Thyroid gland (tissue), 4 donors: ENCODE data around the gene PKIG. TPM values are rescaled to one million over a fixed set of nuclear protein-coding genes. Genes with fewer than 3 reads are reported as not detected.

Experiments used
- DNase-seq, 2 donors: peaks; one replicate each; pipeline ENCODE4 v3.0.0-alpha.2; 2019
- H3K27ac ChIP-seq, 3 donors: fragments of 200-600 bp; sonication (generic); 1 replicate in 2 of 3; 2 replicates in 1 of 3; pipeline ENCODE4 v1.5.1; 2016 to 2019; ENCODE audit warnings: mild to moderate bottlenecking in 1 of 3, moderate library complexity in 1 of 3
- H3K27me3 ChIP-seq: fragments of 200-600 bp; sonication (generic); one replicate; pipeline ENCODE4 v1.5.1; 2019
- H3K36me3 ChIP-seq, 2 donors: fragments of 200-600 bp; sonication (generic); one replicate each; pipeline ENCODE4 v1.5.1; 2016 to 2019
- H3K4me1 ChIP-seq, 2 donors: fragments of 200-600 bp; sonication (generic); one replicate each; pipeline ENCODE4 v1.5.1; 2017 to 2019
- H3K4me3 ChIP-seq, 3 donors: fragments of 200-600 bp; sonication (generic); replicated peaks in 1 of 3; 1 replicate in 2 of 3; 2 replicates in 1 of 3; pipeline ENCODE4 v1.5.1; 2016; ENCODE audit warnings: mild to moderate bottlenecking in 1 of 3
- H3K9me3 ChIP-seq: fragments of 200-600 bp; sonication (generic); one replicate; pipeline ENCODE4 v1.5.1; 2017
- POLR2A ChIP-seq, 2 donors: fragments of 450-650 bp; IDR thresholded peaks; one replicate each; pipeline ENCODE4 v1.6.1; 2017; ENCODE audit warnings: antibody characterized with exemption in 2 of 2, mild to moderate bottlenecking in 2 of 2, moderate library complexity in 1 of 2
- WGBS, 2 donors: methylation state at CpG; one replicate each; pipeline ENCODE4 v1.1.5; 2017; 5-methylcytosine and 5-hydroxymethylcytosine counted together
- intact Hi-C: fragments of 100-400 bp; cut with DNase I; formaldehyde crosslinking; loops from one replicate; pipeline ENCODE4 v1.15.1; 2023
- total RNA-seq, 4 donors: library from RNA; depleted of rRNA; stranded (reverse); fragments of >200 nt; gene quantifications; one replicate each; pipeline ENCODE4 v1.2.3, GENCODE V29; 2016
- TF ChIP-seq, protein P1 (sequence below), 6 experiments: fragments of 200-600 bp in 3 of 6; fragments of 450-650 bp in 3 of 6; sonication (generic) in 3 of 6; IDR thresholded peaks; one replicate each; pipeline ENCODE4 v1.5.1; 2016 to 2019; ENCODE audit warnings: antibody characterized with exemption in 6 of 6, mild to moderate bottlenecking in 2 of 6, inconsistent platforms in 1 of 6, moderate library complexity in 1 of 6

The PKIG gene
- total RNA-seq, 4 donors from 2014 or later: 108 to 145 (median 111) TPM

DNA sequence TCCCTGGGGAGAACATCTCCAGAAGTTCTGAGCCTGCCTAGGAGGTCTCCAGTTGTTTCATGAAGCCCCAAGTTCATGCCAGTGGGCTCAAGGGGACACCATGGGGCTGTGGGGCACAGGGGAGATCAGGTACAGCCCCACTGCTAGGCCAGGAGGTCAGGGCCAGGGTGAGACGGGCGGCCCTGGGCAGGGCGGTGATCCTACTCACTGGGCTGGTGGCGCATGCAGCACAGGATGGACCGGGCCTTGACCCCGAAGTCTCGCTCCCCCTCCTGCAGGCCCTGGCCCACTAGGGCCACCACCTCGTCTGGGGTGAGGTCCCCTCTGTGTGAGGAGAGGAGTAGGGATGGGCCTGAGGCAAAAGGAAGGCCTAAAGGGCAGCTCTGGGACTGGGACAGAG lies 43.0 kb downstream of the PKIG start:
- no peaks in the 10 kb centered on the region for H3K4me1 ChIP-seq
- DNase-seq: no peak
- peaks cover 0 to 10% of the 10 kb centered on the region in 2 donors for H3K36me3 ChIP-seq
- H3K27me3 ChIP-seq: no peaks in the 10 kb centered on the region
- no peak overlapping the region for H3K27ac ChIP-seq
- WGBS, 2 donors: 67 to 96% methylated on average over 1 to 8 of the region's 8 CpGs
- H3K4me3 ChIP-seq: no peak overlapping the region
- intact Hi-C loops: no loop called here
- no peaks in the 10 kb centered on the region for H3K9me3 ChIP-seq
- TF ChIP-seq POLR2A (IDR thresholded peaks at IDR 0.05): no peak
- TF ChIP-seq, protein P1, sequence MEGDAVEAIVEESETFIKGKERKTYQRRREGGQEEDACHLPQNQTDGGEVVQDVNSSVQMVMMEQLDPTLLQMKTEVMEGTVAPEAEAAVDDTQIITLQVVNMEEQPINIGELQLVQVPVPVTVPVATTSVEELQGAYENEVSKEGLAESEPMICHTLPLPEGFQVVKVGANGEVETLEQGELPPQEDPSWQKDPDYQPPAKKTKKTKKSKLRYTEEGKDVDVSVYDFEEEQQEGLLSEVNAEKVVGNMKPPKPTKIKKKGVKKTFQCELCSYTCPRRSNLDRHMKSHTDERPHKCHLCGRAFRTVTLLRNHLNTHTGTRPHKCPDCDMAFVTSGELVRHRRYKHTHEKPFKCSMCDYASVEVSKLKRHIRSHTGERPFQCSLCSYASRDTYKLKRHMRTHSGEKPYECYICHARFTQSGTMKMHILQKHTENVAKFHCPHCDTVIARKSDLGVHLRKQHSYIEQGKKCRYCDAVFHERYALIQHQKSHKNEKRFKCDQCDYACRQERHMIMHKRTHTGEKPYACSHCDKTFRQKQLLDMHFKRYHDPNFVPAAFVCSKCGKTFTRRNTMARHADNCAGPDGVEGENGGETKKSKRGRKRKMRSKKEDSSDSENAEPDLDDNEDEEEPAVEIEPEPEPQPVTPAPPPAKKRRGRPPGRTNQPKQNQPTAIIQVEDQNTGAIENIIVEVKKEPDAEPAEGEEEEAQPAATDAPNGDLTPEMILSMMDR (IDR thresholded peaks at IDR 0.05): no peak

DNA sequence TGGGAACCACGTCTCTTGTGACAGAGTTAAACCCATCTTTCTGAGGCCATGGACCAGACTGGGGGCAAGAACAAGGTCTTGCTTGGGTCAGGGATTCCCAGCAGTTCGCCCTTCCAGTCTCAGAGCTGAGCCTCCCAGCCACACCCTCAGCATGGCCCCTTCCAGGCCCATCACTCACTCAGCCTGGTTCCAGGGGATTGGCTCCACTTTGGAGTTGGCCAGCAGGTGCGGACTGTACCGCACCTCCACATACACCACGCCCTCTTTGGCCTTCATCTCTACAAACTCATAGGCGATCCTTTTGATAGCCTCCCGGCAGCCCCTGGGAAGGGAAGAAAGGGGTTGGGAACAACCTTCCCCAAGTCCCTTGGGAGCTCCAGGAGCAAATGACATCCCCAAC lies 43.9 kb downstream of the PKIG start:
- Histone ChIP-seq H3K9me3 (no peaks in the 10 kb centered on the region), H3K4me3 (no peak overlapping the region), H3K36me3 (peaks cover 0 to 6% of the 10 kb centered on the region in 2 donors), H3K27ac (no peak overlapping the region), H3K27me3 (no peaks in the 10 kb centered on the region), H3K4me1 (no peaks in the 10 kb centered on the region)
- intact Hi-C loops: no loop called here
- TF ChIP-seq, protein P1 (IDR thresholded peaks at IDR 0.05): no peak
- TF ChIP-seq POLR2A (IDR thresholded peaks at IDR 0.05): no peak
- DNase-seq: no peak
- WGBS, 2 donors: 90 to 95% methylated on average over 7 of the region's 7 CpGs

DNA sequence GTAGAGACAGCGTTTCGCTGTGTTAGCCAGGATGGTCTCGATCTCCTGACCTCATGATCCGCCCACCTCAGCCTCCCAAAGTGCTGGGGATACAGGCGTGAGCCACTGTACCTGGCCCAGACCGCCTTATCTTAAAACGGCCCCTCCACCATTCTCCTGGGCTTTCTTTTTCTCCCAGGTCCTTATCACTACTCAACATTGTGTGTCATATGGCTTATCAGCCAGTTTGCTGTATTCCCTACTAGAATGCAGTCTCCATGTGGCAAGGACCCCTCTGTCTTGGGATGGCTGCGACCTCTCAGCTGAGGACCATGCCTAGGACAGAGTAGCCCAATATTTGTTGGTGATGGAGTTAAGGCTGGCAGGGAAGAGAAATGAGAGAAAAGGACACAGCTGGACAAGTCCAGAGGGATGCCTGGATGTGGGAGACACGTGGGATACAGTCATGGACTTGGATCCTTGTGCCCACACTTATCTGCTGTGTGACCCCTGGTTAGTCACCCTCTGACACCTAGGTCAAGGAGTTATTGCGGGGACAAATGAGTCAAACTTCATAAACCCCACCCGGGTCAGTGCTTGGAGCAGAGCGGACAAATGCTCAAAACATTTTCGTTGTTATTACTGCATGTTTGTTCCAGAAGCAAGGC lies 45.1 kb downstream of the PKIG start:
- Histone ChIP-seq H3K4me1 (no peaks in the 10 kb centered on the region), H3K9me3 (no peaks in the 10 kb centered on the region), H3K27ac (no peak overlapping the region), H3K27me3 (no peaks in the 10 kb centered on the region), H3K4me3 (no peak overlapping the region), H3K36me3 (peaks cover 0 to 6% of the 10 kb centered on the region in 2 donors)
- TF ChIP-seq POLR2A (IDR thresholded peaks at IDR 0.05): no peak
- TF ChIP-seq, protein P1 (IDR thresholded peaks at IDR 0.05): no peak
- intact Hi-C loops: no loop called here
- no peak for DNase-seq
- 87 to 91% methylated on average over 13 of the region's 13 CpGs for WGBS, 2 donors

DNA sequence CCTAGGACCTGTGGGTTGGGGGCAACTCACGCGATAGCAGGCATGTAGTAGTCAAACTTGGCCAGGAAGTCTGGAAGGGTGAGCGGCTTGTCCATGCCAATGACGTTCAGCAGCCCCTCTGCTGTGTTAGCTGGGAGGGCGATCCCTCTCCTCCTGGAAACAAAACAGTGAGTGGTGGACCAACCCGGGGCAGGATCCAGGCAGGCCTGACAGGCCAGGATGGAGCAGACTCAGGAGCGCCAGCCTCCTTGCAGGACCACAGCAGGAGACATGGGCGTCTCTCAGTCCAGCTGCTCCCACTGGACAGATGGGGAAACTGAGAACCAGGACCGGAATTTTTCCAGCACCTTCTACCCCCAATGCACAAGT lies 46.6 kb downstream of the PKIG start:
- TF ChIP-seq, protein P1 (IDR thresholded peaks at IDR 0.05): no peak
- TF ChIP-seq POLR2A (IDR thresholded peaks at IDR 0.05): no peak
- intact Hi-C loops: no loop called here
- H3K9me3 ChIP-seq: no peaks in the 10 kb centered on the region
- peaks cover 0 to 4% of the 10 kb centered on the region in 2 donors for H3K36me3 ChIP-seq
- H3K4me1 ChIP-seq: no peaks in the 10 kb centered on the region
- no peak overlapping the region for H3K4me3 ChIP-seq
- WGBS, 2 donors: 90 to 96% methylated on average over 9 of the region's 9 CpGs
- H3K27ac ChIP-seq: no peak overlapping the region
- no peaks in the 10 kb centered on the region for H3K27me3 ChIP-seq
- no peak for DNase-seq

DNA sequence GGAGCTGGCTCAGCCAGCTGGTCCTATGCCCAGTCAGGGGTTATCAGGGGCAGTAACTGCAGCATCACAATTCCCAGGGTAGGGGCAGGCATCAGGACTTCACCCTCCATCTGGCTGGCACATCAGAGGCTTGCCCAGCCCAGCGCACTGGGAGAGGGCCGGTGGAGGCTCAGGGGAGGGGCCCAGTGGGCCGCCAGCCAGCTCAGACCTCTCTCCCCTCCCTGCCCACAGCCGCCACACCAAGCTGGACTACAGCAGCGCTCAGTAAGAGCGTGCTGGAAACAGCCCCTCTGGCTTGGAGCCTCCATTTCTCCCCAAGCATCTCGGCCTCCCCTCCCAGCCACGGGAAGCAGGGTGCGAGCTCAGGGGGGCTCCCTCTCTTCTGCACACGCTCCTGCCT lies 47.2 kb downstream of the PKIG start:
- no peaks in the 10 kb centered on the region for H3K4me1 ChIP-seq
- no peak for DNase-seq
- no peak overlapping the region for H3K27ac ChIP-seq
- H3K4me3 ChIP-seq: no peak overlapping the region
- H3K36me3 ChIP-seq: no peaks in the 10 kb centered on the region
- intact Hi-C loops: no loop called here
- no peaks in the 10 kb centered on the region for H3K9me3 ChIP-seq
- 65 to 85% methylated on average over 4 to 8 of the region's 10 CpGs for WGBS, 2 donors
- H3K27me3 ChIP-seq: no peaks in the 10 kb centered on the region
- TF ChIP-seq POLR2A (IDR thresholded peaks at IDR 0.05): no peak
- TF ChIP-seq, protein P1 (IDR thresholded peaks at IDR 0.05): no peak
